MM.1S (cell line): ENCODE measurements around the gene IL1A.

Experiments
- EZH2 ChIP-seq: fragments of 300-600 bp; sonication (generic); optimal IDR thresholded peaks from 2 replicates; pipeline ENCODE3; 2017; ENCODE audit warnings: low read depth, mild to moderate bottlenecking, antibody characterized with exemption, low read length, mixed read lengths
- EZH2phosphoT487 ChIP-seq: fragments of 300-600 bp; sonication (generic); IDR thresholded peaks from 2 replicates; pipeline ENCODE4 v1.6.1; 2018; ENCODE audit warnings: antibody characterized with exemption, low read length
- TF ChIP-seq, protein P1 (sequence below): fragments of 300-600 bp; sonication (generic); IDR thresholded peaks from 2 replicates; pipeline ENCODE4 v1.5.1; 2016; ENCODE audit warnings: antibody characterized with exemption, low read length, mixed read lengths

DNA sequence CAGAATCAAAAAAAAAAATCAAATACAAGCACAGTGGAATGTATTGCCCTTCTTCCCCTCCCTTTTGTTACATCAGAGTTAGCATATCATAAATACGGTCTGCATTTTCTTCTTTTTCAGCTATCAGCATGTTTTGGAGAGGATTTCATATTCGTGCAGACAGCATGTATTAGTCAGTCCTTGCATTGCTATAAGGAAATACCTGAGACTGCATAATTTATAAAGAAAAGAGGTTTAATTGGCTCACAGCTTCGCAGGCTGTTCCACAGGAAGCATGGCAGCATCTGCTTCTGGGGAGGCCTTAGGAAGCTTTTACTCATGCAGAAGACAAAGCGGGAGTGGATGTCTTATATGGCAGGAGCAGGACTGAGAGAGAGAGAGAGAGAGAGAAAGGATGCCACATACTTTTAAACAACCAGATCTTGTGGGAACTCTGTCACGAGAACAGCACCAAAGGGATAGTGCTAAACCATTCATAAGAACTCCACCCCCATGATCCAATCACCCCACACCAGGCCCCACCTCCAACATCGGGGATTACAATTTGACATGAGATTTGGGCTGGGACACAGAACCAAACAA is 43.4 kb upstream of the IL1A start:
- TF ChIP-seq, protein P1, sequence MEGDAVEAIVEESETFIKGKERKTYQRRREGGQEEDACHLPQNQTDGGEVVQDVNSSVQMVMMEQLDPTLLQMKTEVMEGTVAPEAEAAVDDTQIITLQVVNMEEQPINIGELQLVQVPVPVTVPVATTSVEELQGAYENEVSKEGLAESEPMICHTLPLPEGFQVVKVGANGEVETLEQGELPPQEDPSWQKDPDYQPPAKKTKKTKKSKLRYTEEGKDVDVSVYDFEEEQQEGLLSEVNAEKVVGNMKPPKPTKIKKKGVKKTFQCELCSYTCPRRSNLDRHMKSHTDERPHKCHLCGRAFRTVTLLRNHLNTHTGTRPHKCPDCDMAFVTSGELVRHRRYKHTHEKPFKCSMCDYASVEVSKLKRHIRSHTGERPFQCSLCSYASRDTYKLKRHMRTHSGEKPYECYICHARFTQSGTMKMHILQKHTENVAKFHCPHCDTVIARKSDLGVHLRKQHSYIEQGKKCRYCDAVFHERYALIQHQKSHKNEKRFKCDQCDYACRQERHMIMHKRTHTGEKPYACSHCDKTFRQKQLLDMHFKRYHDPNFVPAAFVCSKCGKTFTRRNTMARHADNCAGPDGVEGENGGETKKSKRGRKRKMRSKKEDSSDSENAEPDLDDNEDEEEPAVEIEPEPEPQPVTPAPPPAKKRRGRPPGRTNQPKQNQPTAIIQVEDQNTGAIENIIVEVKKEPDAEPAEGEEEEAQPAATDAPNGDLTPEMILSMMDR: no peak
- no peak for TF ChIP-seq EZH2
- TF ChIP-seq EZH2phosphoT487: no peak
